HG02981 (cell line): Measurements from ENCODE around the gene FOXP1.

Experiments used
- ATAC-seq: cut with Tn5 transposase; IDR thresholded peaks from one replicate; pipeline ENCODE4 v1.9.1; 2021; ENCODE audit warnings: mild to moderate bottlenecking, moderate library complexity; ENCODE audit not compliant: unreplicated experiment

FOXP1 gene

DNA sequence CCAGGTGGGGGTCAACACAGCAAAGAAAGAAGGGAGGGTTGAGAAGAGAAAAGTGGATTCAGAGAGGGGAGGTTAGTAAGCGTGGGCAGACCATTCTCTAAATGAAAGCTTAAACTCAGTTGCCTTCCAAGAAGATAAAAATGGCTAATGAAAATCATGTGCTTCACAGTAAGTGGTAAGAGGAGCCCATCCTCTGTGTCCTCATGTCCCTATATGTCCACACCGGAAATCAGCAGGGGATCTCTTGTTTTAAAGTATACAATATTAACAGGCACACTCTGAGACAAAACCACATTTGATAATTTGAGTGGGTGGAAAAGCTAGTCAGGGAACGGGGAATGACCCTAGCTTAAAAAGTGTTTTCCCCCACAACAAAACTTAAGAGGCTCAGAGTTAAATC lies 4.4 kb upstream of the FOXP1 start:
- ATAC-seq: no peak

DNA sequence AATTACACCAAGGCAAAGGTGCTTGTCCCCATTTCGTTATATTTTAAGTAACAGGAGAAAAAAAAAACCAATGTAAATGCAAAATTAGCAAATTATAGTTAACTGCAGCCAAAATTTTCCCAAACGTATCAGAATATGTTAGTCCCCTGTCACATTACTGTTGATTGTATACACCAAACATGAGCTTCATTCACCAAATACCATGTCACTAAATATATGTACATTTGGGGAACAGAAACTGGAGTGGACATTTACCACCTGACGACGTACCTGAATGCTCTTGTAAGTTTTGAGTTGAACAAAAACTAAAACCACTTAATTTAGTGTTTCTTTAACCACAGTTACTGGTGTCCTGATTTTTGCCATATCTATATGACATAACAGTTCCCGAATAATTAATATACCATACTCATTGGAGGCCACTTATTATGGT lies 3.3 kb upstream of the FOXP1 start:
- ATAC-seq: no peak

DNA sequence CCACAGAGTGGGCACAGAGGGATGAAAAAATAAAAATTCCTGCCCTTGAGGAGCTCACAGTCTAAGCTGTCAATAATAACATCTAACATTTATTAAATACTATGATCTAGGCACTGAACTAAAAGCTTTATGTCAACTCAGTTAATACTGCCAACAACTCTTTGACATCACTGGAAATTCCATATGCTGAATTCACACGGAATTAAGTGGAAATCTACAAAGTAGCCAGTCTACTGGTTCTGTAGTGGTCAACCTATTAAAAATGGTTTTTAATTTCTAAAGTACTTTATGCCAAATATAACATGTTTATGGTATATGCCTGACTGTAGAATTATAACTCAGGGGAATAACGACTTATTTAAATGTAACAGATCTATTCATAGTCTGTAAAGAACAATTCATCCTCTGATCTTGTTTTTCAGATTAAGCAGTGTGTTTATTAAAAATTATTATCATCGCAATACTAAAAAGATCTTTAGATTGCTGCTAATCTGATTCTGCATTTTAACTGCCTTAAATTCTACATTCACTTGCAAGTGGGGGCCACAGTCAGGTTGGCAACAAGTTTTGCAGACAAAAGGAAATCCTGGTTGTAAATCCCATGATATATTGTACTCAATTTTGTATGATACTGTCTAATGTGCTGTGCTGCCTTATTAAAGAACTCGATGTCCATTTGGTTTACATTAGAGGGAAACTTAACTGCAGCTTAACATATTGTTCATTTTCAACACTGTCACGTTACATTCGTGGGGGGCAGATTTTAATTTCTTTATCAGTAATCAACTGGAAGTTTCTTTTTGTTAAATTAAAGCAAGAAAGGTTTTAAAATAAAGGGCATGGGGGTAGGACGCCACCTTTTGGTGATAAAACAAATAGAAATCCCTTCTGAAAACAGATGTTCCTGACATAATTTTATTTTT lies 2.6 kb upstream of the FOXP1 start:
- no peak for ATAC-seq

DNA sequence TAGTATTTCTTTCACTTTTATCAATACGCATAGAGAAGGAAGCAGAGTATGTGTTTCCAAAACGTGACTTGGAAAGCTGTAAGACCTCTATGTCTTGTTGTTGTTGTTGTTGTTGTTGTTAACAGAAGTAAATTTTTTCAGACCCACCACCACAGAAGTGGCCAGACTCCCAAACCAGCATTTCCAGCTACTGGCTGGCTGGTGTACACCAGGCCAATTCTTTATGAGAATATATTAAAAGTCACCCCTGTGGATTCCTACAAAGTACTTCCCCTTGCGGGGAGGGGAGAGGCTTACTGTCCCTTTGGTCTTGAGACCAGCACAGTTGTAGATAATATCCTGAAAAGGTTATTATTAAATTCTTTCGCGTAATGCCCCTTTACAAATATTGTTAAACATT lies 1.6 kb upstream of the FOXP1 start:
- ATAC-seq: no peak

DNA sequence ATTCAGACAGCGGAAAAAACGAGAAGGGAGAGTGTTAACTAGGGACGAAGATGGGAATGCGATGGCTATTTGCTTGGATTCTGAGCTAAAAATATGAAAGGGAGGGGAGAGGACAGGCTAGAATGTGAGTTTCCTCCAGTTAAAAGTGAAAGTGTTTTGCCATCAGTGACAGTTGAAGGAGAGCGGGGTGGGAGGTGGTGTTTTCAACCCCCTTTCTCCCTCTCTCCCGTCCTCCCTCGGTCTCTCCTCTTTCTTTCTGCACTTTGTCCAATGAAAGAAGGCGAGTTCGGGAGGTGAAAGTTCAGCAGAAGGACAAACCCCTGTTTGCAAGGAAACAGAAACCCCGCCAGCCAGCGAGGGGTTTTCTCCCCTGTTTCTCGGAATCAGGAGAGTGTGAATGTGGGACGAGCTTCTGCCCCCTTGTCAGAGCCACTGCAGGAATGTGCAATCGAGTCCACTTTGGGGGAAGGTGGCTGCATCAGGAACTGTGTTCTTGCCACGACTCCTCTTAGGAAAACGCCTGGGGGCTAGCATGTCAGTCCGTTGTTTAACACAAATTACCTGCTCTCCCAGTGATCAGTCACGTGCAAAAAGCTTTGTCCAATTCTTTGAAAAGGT lies 975 bp upstream of the FOXP1 start:
- no peak for ATAC-seq

DNA sequence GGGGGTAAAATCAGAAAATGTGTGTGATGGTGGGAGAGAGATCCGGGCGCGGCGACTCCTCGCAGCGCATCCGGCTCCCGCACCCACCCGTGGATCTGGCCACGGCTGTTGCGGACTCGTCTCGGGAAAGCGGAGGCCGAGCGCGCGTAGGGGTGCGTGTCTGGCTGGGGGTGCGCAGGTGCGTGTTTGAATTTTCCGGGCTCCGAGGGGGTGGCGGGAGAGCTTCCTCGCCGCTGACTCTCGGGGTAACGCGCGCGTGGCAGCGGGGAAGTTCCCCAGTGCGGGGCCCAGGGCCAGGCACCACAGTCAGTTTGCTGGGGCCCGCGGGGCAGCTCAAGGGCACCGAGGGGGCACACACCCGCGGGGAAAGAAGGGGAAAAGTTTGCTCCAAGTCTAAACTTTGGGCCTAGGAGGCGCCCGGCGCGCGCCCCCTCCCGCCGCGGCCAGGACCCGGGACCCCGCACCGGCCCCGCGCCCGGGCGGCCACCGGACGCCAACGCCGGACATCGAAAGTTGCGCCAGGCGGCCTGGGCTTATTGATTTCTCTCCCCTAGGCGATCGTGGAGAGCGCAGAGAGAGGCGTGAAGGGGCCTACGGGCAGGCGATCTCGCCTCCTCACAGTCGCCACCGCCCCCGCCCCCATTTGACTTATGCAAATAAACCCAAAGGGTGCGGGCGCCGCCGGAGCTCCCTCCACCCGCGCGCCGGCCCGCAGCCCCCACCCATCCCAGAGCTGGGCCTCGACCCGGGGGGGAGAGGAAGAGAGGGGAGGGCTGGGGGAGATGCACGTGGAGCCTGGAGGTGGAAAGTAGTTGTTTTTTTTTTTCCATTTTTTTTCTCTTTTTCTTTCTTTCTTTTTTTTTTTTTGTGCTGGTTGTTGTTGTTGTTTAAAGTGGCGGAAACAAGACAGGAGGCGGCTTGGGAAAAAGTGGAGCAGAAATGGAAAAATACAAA lies 639 bp downstream of the FOXP1 start:
- ATAC-seq: no peak

DNA sequence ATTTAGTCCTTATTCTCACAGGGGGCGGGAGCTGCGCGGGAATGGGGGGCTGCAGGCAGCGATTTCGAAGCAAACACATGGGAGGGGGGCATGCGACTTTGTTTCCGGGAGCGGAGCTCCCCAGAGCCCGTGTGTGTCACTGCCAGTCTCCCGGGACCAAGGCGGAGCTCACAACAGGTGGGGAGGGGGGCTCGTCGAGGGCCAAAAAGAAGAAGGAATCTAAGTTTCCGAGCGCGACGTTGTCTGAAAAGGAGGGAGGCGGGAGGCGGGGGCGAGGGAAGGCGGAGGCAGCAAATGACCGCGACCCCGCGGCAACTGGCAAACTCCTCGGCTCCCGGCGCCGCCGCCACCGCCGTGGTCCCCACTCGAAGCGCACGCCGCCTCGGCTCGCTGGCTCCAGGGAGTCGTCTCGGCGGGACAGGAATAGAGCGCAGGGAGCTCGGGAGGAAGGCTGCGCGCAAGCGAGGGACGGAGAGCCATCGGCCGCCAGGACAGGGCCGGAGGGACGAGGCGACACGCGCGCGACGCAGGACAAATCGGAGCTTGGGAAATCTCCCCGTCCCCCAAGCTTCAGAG lies 1.4 kb downstream of the FOXP1 start:
- ATAC-seq: no peak

DNA sequence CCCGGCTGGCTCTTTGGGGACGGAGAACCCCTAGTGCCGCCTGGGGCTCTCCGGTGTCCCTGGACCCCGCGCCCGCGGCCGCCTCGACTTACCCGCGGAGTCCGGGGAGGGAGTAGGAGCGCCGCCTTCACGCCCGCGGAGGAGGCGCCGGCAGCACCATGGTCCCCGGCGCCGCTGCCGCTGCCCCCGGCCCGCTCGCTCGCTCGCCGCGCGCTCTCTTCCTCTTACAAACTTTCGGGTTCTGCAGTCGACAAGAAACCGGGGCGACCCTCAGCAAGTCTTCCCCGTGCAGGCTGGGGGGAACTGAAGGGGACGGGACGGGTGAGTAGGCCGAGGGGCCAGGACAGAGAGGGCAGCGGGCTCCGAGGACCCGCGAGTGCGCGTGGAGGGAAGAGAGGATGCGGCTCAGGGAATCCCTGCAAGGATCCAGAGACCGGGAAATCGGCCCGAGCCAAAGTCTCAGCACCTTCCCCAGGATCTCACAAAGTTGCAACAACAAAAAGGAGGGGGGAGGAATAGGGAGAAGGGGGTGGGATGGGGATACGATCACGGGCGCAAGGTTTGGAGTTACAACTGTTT lies 2.0 kb downstream of the FOXP1 start:
- ATAC-seq: no peak

DNA sequence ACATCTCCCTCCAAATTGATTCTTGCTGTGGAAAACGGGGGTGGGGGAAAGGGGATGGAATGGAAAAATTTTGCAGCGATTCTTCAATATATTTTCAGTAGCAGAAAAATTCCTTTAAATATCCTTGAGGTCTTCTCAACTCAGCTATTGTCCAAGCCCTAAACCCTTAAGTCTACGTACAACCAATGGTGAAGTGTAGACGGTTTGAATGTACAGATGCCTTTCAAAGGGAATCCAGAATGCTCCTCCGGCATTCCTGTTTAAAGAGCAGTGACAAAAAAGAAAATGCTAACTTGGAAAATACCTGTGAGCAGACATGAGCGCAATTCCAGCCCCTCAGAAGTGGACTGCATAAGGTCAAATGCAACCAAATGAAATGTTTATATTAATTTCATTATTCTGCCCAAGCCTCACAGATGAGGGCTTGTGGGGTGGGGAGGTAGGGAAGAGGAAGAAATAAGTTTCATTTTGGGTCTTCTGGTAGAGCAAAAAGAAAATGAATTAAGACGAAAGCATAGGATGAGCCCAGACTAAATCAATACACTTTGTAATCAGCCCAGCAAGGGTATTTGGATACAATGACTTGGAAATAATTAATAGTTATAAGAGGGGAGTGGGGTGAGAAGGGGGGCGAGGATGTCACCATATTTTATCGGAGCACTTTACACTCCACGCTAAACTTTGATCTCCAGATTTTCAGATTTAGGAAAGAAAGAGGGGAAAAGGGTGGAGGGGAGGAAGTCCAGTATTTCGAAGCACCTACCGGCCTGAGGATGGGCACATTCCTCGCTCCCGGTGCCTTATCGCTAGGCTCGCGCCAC lies 2.7 kb downstream of the FOXP1 start:
- ATAC-seq: no peak

DNA sequence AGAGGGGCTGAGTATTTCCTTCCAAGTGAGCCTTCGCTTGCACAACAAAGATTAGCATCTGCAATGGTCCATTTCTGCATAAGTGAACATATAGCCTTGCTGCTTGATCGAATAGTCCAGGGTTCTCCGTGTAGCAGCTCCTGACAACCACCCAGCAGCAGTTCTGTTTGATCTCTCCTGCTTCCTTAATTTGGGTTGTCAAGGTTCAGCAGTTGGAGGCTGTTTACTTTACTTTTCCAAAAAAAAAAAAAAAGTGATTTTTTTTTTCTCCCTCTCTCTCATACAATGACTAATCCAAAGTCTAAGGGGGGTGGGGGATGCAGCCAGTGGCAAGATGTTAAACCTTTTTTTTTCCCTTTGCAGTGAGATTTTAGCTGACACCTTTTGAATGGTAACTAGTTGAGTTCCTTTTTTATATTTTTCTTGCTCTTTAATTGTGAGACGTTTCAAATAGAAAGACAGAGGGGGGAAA lies 3.6 kb downstream of the FOXP1 start:
- ATAC-seq: no peak

DNA sequence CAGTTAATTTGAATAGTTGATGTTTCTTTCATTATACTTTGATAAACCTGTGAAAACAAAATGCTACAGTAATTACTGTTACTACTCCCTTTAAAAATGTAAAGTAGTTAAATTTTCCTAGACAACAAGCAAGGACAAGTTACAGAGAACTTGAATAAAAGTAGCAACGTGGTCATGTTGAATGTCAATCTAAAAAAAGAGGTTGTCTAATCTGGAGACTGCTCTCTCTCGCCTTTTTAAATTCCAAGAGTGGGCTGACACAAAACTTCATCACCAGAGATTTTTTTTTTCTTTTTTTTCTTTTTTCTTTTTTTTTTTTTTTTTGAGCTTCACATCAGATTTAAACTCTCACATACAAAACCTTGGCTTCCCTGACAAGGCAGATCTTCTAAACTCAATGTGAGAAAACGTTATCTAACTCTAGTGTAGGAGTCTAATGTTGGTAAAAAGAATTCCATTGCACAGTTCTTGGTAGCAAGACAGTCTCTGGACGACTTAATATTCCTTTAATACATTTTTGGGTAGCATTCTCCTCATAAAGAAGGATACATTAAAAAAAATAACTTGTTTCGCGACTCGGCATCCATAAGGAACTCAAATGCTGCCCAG lies 4.1 kb downstream of the FOXP1 start:
- no peak for ATAC-seq

DNA sequence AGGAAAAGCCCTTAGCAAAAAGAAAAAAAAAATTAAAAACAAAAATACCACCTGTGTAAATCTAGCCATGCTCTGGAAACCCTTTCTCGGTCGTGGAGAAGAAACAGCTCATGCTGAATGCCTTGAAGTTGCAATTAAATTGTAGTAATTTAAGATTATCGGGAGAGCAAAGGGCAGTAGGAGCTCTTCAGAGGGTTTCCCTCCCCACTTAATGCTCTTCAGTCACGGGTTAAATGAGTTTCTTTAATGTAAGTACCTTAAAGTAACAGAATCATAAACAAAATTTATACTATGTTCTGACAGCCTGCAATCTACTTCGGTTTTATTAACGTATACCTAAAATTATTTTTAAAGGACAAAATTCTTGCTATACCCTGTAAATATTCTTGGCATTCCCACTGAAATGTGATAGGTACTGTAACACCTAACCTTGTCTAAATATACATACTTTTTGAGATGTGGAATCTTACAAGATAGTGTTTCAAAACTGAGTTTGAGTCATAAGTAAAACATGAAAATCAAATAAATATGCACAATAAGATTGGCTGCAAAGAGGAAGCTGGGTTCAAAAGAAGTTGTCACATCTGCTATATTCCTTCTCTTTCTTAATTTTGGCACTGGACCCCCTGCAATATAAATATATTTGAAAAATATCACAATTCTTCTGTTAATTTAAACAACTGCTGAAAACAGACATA lies 5.3 kb downstream of the FOXP1 start:
- ATAC-seq: no peak

DNA sequence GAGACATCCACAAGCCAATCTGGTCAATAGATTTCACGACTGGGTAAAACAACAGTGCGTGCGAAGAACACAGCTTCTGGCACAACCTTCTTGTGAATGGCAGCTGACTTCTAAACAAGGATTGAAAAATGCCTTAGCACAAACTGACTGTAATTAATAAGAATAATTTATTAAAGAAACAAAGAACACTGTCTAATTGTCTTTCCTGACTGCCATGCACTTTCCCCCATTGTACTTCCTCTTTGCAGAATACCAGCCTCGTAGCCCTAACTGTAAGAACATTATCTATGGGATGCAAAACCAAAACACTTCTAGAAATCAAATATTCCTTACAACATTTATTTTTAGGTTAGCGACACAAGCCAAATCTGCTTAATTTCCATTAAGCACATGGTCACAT lies 6.5 kb downstream of the FOXP1 start:
- ATAC-seq: no peak

DNA sequence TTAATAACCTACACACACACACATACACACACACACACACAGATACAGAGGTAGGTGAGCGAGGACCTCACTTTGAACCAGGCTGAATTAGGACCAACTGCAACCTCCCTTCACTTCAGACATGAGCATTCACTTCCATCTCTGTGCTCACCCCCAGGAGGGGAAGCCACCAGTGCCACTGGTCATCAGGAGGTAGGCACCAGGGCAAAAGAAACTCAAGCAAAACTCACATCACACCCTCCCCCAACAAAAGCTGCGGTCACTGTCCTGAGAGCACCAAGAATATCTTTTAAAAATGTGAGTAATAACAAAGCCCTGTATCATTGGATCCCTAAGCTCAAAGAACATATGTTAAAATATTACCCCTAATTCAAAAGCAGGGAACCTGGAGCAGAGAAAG lies 8.1 kb downstream of the FOXP1 start:
- no peak for ATAC-seq

DNA sequence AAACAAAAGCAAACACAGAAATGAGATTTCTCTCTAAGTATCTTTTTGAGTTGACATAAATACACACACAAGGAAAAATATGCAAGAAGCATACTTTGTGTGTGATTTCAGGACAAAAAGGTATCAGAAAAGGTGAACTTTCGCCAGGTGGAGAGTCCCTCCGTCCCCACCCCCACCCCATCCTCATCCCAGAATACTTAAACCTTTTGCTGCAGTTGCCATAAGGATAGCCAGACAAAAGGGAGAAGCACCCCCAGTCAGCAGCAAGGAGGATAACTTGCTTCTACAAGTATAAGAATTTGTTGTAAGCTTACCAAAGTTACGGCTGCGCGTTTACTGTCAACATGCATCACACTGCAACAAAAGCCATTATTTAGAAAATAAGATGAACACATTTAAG lies 10.3 kb downstream of the FOXP1 start:
- no peak for ATAC-seq

DNA sequence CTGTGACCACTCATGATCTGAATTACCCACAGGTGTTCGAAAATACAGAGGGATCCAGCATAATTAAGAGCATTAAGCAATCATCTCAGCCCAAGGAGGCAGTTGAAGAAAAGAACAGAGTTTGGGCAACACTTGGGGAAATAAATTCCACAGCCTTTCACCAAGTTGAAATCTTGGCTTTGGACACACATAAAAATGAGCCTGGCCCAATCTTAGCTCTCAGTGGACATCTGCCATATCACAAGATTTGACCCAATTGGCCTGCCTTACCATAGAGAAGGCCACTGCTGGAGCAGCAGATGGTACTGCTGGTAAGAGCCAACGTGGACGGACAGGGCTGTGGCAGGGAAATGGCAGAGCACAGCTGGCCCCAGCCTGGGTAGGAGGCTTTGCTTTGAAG lies 13.0 kb downstream of the FOXP1 start:
- no peak for ATAC-seq

DNA sequence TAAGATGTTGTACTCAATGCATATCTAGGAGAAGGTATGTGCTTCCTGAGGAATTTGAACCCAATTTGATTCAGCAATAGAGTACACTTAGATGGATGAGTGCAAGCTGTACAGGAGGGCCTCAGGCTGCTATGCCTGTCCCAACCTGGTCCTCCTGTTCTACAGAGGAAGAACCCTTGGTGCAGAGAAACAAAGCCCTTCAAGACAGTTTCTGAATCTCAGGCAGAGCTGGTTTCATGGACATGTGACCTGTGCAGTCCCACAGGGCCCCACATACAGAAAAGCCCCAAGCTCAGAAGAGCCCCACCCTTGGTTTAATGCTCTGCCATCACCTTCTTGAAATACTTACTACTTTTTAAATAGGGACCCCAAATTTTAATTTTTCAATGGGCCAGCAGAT lies 15.3 kb downstream of the FOXP1 start:
- ATAC-seq: no peak

DNA sequence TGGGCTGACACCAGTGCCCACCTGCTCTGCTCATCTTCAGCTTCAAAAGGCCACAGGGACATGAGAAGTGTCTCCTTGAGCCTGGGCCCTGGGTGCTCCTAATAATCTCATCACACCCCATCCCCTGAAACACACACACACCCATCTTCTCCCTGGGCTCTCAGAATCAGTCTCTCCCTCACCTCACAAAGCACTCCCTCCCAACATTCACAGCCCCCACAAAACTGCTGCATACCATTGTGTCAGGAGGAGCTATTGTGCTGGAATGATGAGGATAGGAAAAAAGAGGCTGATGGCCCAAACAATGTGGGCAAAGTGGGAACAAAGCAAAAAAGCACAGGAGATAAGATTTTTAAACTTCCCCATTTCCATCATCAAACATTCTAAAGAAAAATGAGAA lies 16.8 kb downstream of the FOXP1 start:
- ATAC-seq: no peak

DNA sequence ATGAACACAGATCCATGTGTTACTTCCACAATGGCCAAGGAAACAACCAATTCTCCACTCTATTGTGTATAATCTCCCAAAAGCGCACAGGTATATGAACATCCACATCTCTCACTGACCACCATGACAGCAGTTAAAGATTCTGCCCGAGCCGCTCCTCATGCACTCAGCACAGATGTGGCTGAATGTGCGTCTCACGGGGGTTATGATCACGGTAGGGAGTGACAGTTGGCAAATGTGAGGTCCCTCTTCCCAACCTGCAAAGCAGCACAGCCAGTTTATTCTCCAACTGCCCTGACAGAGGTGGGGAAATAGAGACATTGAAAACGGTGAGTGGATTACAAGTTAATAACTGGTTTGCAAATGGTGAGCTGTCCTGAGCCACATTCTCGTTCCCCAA lies 17.6 kb downstream of the FOXP1 start:
- ATAC-seq: no peak
